IMR-90 (cell line): ENCODE data around the gene NMRK2. TPM values are rescaled to one million over a fixed set of nuclear protein-coding genes. Genes with fewer than 3 reads are reported as not detected.

Experiments used
- ATAC-seq: fragments of 200-7000 bp; cut with Tn5 transposase; 2 replicates; pipeline ENCODE4 v1.9.1; 2020; ENCODE audit warnings: low read depth, mild to moderate bottlenecking, moderate library complexity
- BruUV-seq: library from RNA; stranded (reverse); fragments of 400-500 nt; replicated peaks from 2 replicates; lab custom pipeline; 2021; lab: Mats Ljungman, UMichigan
- CTCF ChIA-PET: fragments of 300-600 bp; formaldehyde crosslinking; extraction: SDS; loops from one replicate; lab custom pipeline; 2021; ENCODE audit warnings: antibody characterized with exemption; lab: Yijun Ruan, JAX
- POLR2A ChIA-PET: fragments of 300-600 bp; sonication (Branson Sonifier 250); formaldehyde crosslinking; loops from one replicate; lab custom pipeline; 2022; ENCODE audit warnings: antibody characterized with exemption; ENCODE audit not compliant: unreplicated experiment; lab: Charles Lee
- DNase-seq: peaks from one replicate; pipeline ENCODE4 v3.0.0; 2013
- H2AFZ ChIP-seq: replicated peaks from 2 replicates; pipeline ENCODE3; 2013; ENCODE audit warnings: low read length, mild to moderate bottlenecking; ENCODE audit not compliant: poor library complexity
- H2AK5ac ChIP-seq: 2 replicates; pipeline ENCODE4 v1.6.1; 2013; ENCODE audit warnings: low read depth, low read length, inconsistent platforms
- H2AK9ac ChIP-seq: replicated peaks from 2 replicates; pipeline ENCODE3; 2013; ENCODE audit warnings: mild to moderate bottlenecking, low read depth, low read length, moderate library complexity; ENCODE audit not compliant: poor library complexity
- H2BK120ac ChIP-seq: 2 replicates; pipeline ENCODE4 v1.6.1; 2013; ENCODE audit warnings: low read depth, low read length, inconsistent platforms
- H2BK15ac ChIP-seq: 3 replicates; pipeline ENCODE4 v1.6.1; 2013; ENCODE audit warnings: low read depth, low read length, inconsistent platforms
- H2BK20ac ChIP-seq: 2 replicates; pipeline ENCODE4 v1.6.1; 2013; ENCODE audit warnings: low read depth, mild to moderate bottlenecking, inconsistent platforms, low read length, moderate library complexity
- H2BK5ac ChIP-seq: 2 replicates; pipeline ENCODE4 v1.6.1; 2013; ENCODE audit warnings: mild to moderate bottlenecking, low read depth, low read length, inconsistent platforms; ENCODE audit not compliant: poor library complexity, severe bottlenecking
- H3K14ac ChIP-seq: replicated peaks from 2 replicates; pipeline ENCODE4 v1.6.1; 2013; ENCODE audit warnings: low read depth, low read length, inconsistent platforms
- H3K18ac ChIP-seq: 2 replicates; pipeline ENCODE4 v1.6.1; 2013; ENCODE audit warnings: low read depth, low read length, control low read depth
- H3K23ac ChIP-seq: 2 replicates; pipeline ENCODE4 v1.6.1; 2013; ENCODE audit warnings: low read depth, low read length, inconsistent platforms
- H3K27ac ChIP-seq: 2 replicates; pipeline ENCODE4 v1.5.1; 2013; ENCODE audit warnings: mild to moderate bottlenecking, control low read depth, low read length; ENCODE audit not compliant: insufficient read depth
- H3K27me3 ChIP-seq: 2 replicates; pipeline ENCODE4 v1.6.1; 2013; ENCODE audit warnings: low read length; ENCODE audit not compliant: control insufficient read depth, insufficient read depth
- H3K36me3 ChIP-seq: 2 replicates; pipeline ENCODE4 v1.6.1; 2013; ENCODE audit warnings: low read length, mixed read lengths; ENCODE audit not compliant: control insufficient read depth, insufficient read depth
- H3K4ac ChIP-seq: 2 replicates; pipeline ENCODE4 v1.6.1; 2013; ENCODE audit warnings: low read depth, low read length, inconsistent platforms
- H3K4me1 ChIP-seq: 2 replicates; pipeline ENCODE4 v1.6.1; 2013; ENCODE audit warnings: low read length, mixed read lengths; ENCODE audit not compliant: control insufficient read depth, insufficient read depth
- H3K4me2 ChIP-seq: 2 replicates; pipeline ENCODE4 v1.6.1; 2013; ENCODE audit warnings: low read depth, mild to moderate bottlenecking, control low read depth, low read length, moderate library complexity
- H3K4me3 ChIP-seq: 2 replicates; pipeline ENCODE4 v1.5.1; 2013; ENCODE audit warnings: low read depth, mild to moderate bottlenecking, control low read depth, low read length, moderate library complexity; ENCODE audit not compliant: insufficient read depth
- H3K56ac ChIP-seq: 2 replicates; pipeline ENCODE4 v1.6.1; 2013; ENCODE audit warnings: low read length, inconsistent platforms; ENCODE audit not compliant: insufficient read depth; ENCODE audit errors: extremely low read depth
- H3K79me1 ChIP-seq, 2 experiments: 2 replicates each; pipeline ENCODE4 v1.6.1; 2013; ENCODE audit warnings: low read length in 2 of 2, inconsistent platforms in 1 of 2, low read depth in 1 of 2
- H3K9ac ChIP-seq: 2 replicates; pipeline ENCODE4 v1.6.1; 2013; ENCODE audit warnings: low read depth, low read length, control low read depth
- H3K9me1 ChIP-seq: 2 replicates; pipeline ENCODE4 v1.6.1; 2013; ENCODE audit warnings: low read length, inconsistent platforms; ENCODE audit not compliant: insufficient read depth
- H3K9me3 ChIP-seq: 2 replicates; pipeline ENCODE4 v1.6.1; 2013; ENCODE audit warnings: low read length; ENCODE audit not compliant: control insufficient read depth, insufficient read depth
- H4K20me1 ChIP-seq: 2 replicates; pipeline ENCODE4 v1.6.1; 2013; ENCODE audit warnings: low read length, inconsistent platforms; ENCODE audit not compliant: insufficient read depth
- H4K5ac ChIP-seq: 2 replicates; pipeline ENCODE4 v1.6.1; 2013; ENCODE audit warnings: mild to moderate bottlenecking, low read depth, low read length, control low read depth
- H4K8ac ChIP-seq, 2 experiments: 2 replicates each; pipeline ENCODE4 v1.6.1; 2013; ENCODE audit warnings: low read depth in 2 of 2, low read length in 2 of 2, control low read depth in 1 of 2, inconsistent platforms in 1 of 2
- H4K91ac ChIP-seq: 2 replicates; pipeline ENCODE4 v1.6.1; 2013; ENCODE audit warnings: low read depth, low read length, inconsistent platforms; ENCODE audit not compliant: insufficient read depth
- BHLHE40 ChIP-seq: fragments of 150-350 bp; IDR thresholded peaks from 2 replicates; pipeline ENCODE4 v1.6.1; 2016; ENCODE audit warnings: mild to moderate bottlenecking, low read depth, low read length
- CEBPB ChIP-seq: IDR thresholded peaks from 2 replicates; pipeline ENCODE4 v1.6.1; 2012; ENCODE audit warnings: low read depth, low read length, improper control_type of control experiment
- CHD1 ChIP-seq: IDR thresholded peaks from 2 replicates; pipeline ENCODE4 v1.6.1; 2012; ENCODE audit warnings: low read depth, low read length, improper control_type of control experiment
- FOS ChIP-seq: fragments of 150-350 bp; IDR thresholded peaks from 2 replicates; pipeline ENCODE4 v1.6.1; 2016; ENCODE audit warnings: low read depth, low read length
- MAZ ChIP-seq: IDR thresholded peaks from 2 replicates; pipeline ENCODE4 v1.6.1; 2012; ENCODE audit warnings: low read depth, mild to moderate bottlenecking, low read length, improper control_type of control experiment, moderate library complexity, borderline replicate concordance
- MXI1 ChIP-seq: IDR thresholded peaks from 2 replicates; pipeline ENCODE4 v1.6.1; 2012; ENCODE audit warnings: low read depth, mild to moderate bottlenecking, low read length, moderate library complexity, borderline replicate concordance
- NFE2L2 ChIP-seq: fragments of 150-350 bp; IDR thresholded peaks from 2 replicates; pipeline ENCODE4 v1.6.1; 2016; ENCODE audit warnings: low read depth, mild to moderate bottlenecking, low read length
- POLR2A ChIP-seq: IDR thresholded peaks from 2 replicates; pipeline ENCODE4 v1.6.1; 2012; ENCODE audit warnings: mild to moderate bottlenecking, low read depth, low read length
- RCOR1 ChIP-seq: IDR thresholded peaks from 2 replicates; pipeline ENCODE4 v1.6.1; 2012; ENCODE audit warnings: mild to moderate bottlenecking, low read length, improper control_type of control experiment; ENCODE audit not compliant: insufficient replicate concordance
- RFX5 ChIP-seq: IDR thresholded peaks from 2 replicates; pipeline ENCODE4 v1.8.0; 2012; ENCODE audit warnings: low read depth, mild to moderate bottlenecking, low read length, moderate library complexity
- SMC3 ChIP-seq: fragments of 150-350 bp; IDR thresholded peaks from 2 replicates; pipeline ENCODE4 v1.6.1; 2016; ENCODE audit warnings: low read depth, mild to moderate bottlenecking, antibody characterized with exemption, low read length, moderate library complexity
- WGBS, 2 experiments: methylation state at CpG; one replicate each; pipeline versions ENCODE4 v1.1.5 to v1.1.7; 2013; ENCODE audit warnings: missing lambda C conversion rate in 2 of 2; ENCODE audit not compliant: insufficient read length in 1 of 2; ENCODE audit errors: extremely low coverage in 2 of 2; 5-methylcytosine and 5-hydroxymethylcytosine counted together
- dilution Hi-C: fragments of 300-500 bp; cut with HindIII; formaldehyde crosslinking; loops from one replicate; pipeline ENCODE4 v1.14.3; 2018; ENCODE audit warnings: low sequenced_read_pairs; ENCODE audit not compliant: unreplicated experiment
- in situ Hi-C: fragments of 300-500 bp; cut with MboI; formaldehyde crosslinking; loops from 3 replicates; pipeline ENCODE4 v1.14.3; 2019; ENCODE audit warnings: low sequenced_read_pairs, inconsistent platforms, mixed read lengths
- intact Hi-C: fragments of 100-400 bp; cut with micrococcal nuclease; formaldehyde crosslinking; loops from 2 replicates; pipeline ENCODE4 v1.10.0; 2022
- polyA plus RNA-seq, 3 experiments: library from polyadenylated mRNA; depleted of rRNA; stranded (reverse); fragments of >200 nt; gene quantifications; 2 replicates each; pipeline ENCODE4 v1.2.3, GENCODE V29; 2012; ENCODE audit warnings: low replicate concordance in 1 of 3
- total RNA-seq: library from RNA; depleted of rRNA; stranded (reverse); fragments of >200 nt; gene quantifications from 2 replicates; pipeline ENCODE4 v1.2.3, GENCODE V29; 2012
- TF ChIP-seq, protein P1 (sequence below): conservative IDR thresholded peaks from 2 replicates; pipeline ENCODE4 v1.5.1; 2012; ENCODE audit warnings: mild to moderate bottlenecking, low read depth, low read length, improper control_type of control experiment
- TF ChIP-seq, protein P2 (sequence below): fragments of 150-350 bp; IDR thresholded peaks from 2 replicates; pipeline ENCODE4 v1.6.1; 2016; ENCODE audit warnings: low read depth, mild to moderate bottlenecking, low read length, moderate library complexity, borderline replicate concordance

The NMRK2 gene
- total and polyA plus RNA-seq, 2 of the 4 experiments (the other 2 are of a cell fraction), result not detected

DNA sequence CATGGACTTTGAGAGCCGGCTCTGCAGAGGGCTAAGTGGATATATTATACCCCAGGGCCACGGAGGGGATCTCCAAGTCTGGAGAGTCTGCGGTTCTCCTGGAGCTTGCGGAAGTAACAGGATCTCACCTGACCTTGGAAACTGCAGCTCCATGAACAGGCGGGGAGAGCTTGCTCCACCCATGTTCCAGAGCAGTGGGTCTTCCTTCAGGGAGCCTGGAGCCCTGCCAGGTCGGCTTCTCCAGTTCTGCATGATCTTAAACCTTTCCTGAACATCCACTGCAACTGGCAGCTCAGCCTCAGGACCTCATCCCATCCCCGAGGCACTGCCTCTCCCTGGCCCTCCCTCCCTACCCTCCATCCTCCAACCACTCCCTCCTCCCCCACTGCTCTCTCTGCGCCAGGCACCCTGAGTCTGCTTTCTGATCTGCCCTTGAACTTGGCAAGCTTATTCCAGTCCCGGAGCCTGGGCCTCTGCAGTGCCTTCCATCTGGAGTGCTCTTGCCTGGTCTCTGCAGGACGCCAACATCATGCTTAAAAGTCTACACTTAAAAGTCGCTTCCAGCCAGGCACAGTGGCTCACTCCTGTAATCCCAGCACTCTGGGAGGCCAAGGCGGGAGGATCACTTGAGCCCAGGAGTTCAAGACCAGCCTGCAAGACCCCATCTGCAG lies 39.2 kb upstream of the NMRK2 start:
- in situ Hi-C loops, result no loop called here
- H3K56ac ChIP-seq, result no peak overlapping the region
- H2BK20ac ChIP-seq, result no peak overlapping the region
- H3K4ac ChIP-seq, result no peak overlapping the region
- no peaks in the 10 kb centered on the region for H4K20me1 ChIP-seq
- no peak overlapping the region for H3K27ac ChIP-seq
- TF ChIP-seq MXI1 (no peak), FOS (no peak), SMC3 (no peak), CHD1 (no peak), CEBPB (no peak), RCOR1 (no peak), BHLHE40 (no peak), NFE2L2 (no peak), MAZ (no peak), POLR2A (no peak), RFX5 (no peak)
- TF ChIP-seq, protein P1, sequence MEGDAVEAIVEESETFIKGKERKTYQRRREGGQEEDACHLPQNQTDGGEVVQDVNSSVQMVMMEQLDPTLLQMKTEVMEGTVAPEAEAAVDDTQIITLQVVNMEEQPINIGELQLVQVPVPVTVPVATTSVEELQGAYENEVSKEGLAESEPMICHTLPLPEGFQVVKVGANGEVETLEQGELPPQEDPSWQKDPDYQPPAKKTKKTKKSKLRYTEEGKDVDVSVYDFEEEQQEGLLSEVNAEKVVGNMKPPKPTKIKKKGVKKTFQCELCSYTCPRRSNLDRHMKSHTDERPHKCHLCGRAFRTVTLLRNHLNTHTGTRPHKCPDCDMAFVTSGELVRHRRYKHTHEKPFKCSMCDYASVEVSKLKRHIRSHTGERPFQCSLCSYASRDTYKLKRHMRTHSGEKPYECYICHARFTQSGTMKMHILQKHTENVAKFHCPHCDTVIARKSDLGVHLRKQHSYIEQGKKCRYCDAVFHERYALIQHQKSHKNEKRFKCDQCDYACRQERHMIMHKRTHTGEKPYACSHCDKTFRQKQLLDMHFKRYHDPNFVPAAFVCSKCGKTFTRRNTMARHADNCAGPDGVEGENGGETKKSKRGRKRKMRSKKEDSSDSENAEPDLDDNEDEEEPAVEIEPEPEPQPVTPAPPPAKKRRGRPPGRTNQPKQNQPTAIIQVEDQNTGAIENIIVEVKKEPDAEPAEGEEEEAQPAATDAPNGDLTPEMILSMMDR, result no peak
- TF ChIP-seq, protein P2, sequence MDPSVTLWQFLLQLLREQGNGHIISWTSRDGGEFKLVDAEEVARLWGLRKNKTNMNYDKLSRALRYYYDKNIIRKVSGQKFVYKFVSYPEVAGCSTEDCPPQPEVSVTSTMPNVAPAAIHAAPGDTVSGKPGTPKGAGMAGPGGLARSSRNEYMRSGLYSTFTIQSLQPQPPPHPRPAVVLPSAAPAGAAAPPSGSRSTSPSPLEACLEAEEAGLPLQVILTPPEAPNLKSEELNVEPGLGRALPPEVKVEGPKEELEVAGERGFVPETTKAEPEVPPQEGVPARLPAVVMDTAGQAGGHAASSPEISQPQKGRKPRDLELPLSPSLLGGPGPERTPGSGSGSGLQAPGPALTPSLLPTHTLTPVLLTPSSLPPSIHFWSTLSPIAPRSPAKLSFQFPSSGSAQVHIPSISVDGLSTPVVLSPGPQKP, result no peak
- H3K27me3 ChIP-seq, result peaks cover 5% of the 10 kb centered on the region; the same call in 1 of the 2 replicates
- DNase-seq (no peak), ATAC-seq (no peak)
- no peak overlapping the region for H4K91ac ChIP-seq
- no peak overlapping the region for H2BK15ac ChIP-seq
- no peak overlapping the region for H3K18ac ChIP-seq
- H4K5ac ChIP-seq, result no peak overlapping the region
- H3K79me1 ChIP-seq, result no peaks in the 10 kb centered on the region
- H3K4me2 ChIP-seq, result no peak overlapping the region
- no peak overlapping the region for H2BK5ac ChIP-seq
- intact Hi-C loops, result no loop called here
- dilution Hi-C loops, result no loop called here
- no peak overlapping the region for H3K23ac ChIP-seq
- H3K14ac ChIP-seq, result no peak overlapping the region
- no peak overlapping the region for H2AK5ac ChIP-seq
- WGBS, 2 experiments, result 40% methylated on average over 7 of the region's 12 CpGs; no CpG with 5 or more reads in 1 of the 2 experiments
- H3K36me3 ChIP-seq, result no peaks in the 10 kb centered on the region
- CTCF ChIA-PET, result no interaction called here
- H3K9me3 ChIP-seq, result peaks cover 2% of the 10 kb centered on the region; the same call in 1 of the 2 replicates
- H2BK120ac ChIP-seq, result no peak overlapping the region
- H3K9me1 ChIP-seq, result no peaks in the 10 kb centered on the region
- POLR2A ChIA-PET, result no interaction called here
- no peak overlapping the region for H4K8ac ChIP-seq
- no peaks in the 10 kb centered on the region for H3K4me1 ChIP-seq
- no TSS peak for BruUV-seq
- H2AFZ ChIP-seq, result no peak overlapping the region
- H3K4me3 ChIP-seq, result no peak overlapping the region
- no peak overlapping the region for H3K9ac ChIP-seq
- no peak overlapping the region for H2AK9ac ChIP-seq
